WTC11 (cell line): Measurements from ENCODE around the gene KRT37. TPM values are rescaled to one million over a fixed set of nuclear protein-coding genes. Genes with fewer than 3 reads are reported as not detected.

Experiments
- ATAC-seq: fragments of 200-7000 bp; cut with Tn5 transposase; 2 replicates; pipeline ENCODE4 v1.10.0; 2021; ENCODE audit warnings: mild to moderate bottlenecking, moderate library complexity
- CTCF ChIA-PET: fragments of 300-600 bp; sonication (Branson Sonifier 250); formaldehyde crosslinking; loops from one replicate; lab custom pipeline; 2021; ENCODE audit warnings: antibody characterized with exemption; lab: Charles Lee
- POLR2A ChIA-PET: fragments of 350-600 bp; sonication (Branson Sonifier 250); formaldehyde crosslinking; loops from one replicate; lab custom pipeline; 2021; ENCODE audit warnings: antibody characterized with exemption; lab: Charles Lee
- DNase-seq: peaks from one replicate; pipeline ENCODE4 v3.0.0; 2021; ENCODE audit warnings: low spot score
- H3K27ac Mint-ChIP-seq: 2 replicates; pipeline ENCODE4 v1.8.0; 2021; ENCODE audit warnings: mixed read lengths
- H3K27me3 Mint-ChIP-seq: 2 replicates; pipeline ENCODE4 v1.8.0; 2021; ENCODE audit warnings: low read depth, mild to moderate bottlenecking, moderate library complexity, mixed read lengths
- H3K36me3 Mint-ChIP-seq: 2 replicates; pipeline ENCODE4 v1.8.0; 2021; ENCODE audit warnings: mixed read lengths
- H3K4me1 Mint-ChIP-seq: 2 replicates; pipeline ENCODE4 v1.8.0; 2022; ENCODE audit warnings: mixed read lengths
- H3K4me3 Mint-ChIP-seq: 2 replicates; pipeline ENCODE4 v1.8.0; 2021; ENCODE audit warnings: mild to moderate bottlenecking, moderate library complexity, mixed read lengths
- H3K9me3 Mint-ChIP-seq: 2 replicates; pipeline ENCODE4 v1.8.0; 2021; ENCODE audit warnings: mixed read lengths
- E2F1 ChIP-seq: sonication (generic); formaldehyde crosslinking; IDR thresholded peaks from 2 replicates; pipeline ENCODE4 v1.8.0; 2022; ENCODE audit warnings: mild to moderate bottlenecking, missing genetic modification reagents
- FOXJ3 ChIP-seq: sonication (generic); formaldehyde crosslinking; IDR thresholded peaks from 2 replicates; pipeline ENCODE4 v1.9.0; 2021; ENCODE audit warnings: missing genetic modification reagents, mild to moderate bottlenecking, borderline replicate concordance
- HMGA2 ChIP-seq: fragments of 250-450 bp; sonication (Bioruptor Pico); IDR thresholded peaks from 2 replicates; pipeline ENCODE4 v1.4.0; 2021; ENCODE audit warnings: mild to moderate bottlenecking, moderate library complexity
- IRF1 ChIP-seq: sonication (generic); formaldehyde crosslinking; IDR thresholded peaks from 2 replicates; pipeline ENCODE4 v1.8.0; 2023; ENCODE audit warnings: missing genetic modification reagents
- JUN ChIP-seq: sonication (generic); formaldehyde crosslinking; IDR thresholded peaks from 2 replicates; pipeline ENCODE4 v1.8.0; 2023; ENCODE audit warnings: mild to moderate bottlenecking, missing genetic modification reagents
- KAT7 ChIP-seq: sonication (generic); formaldehyde crosslinking; IDR thresholded peaks from 2 replicates; pipeline ENCODE4 v1.8.1; 2023; ENCODE audit warnings: missing genetic modification reagents, mild to moderate bottlenecking, borderline replicate concordance
- MAX ChIP-seq: sonication (generic); formaldehyde crosslinking; IDR thresholded peaks from 2 replicates; pipeline ENCODE4 v1.8.0; 2022; ENCODE audit warnings: mild to moderate bottlenecking, missing genetic modification reagents
- NFATC4 ChIP-seq: fragments of 250-450 bp; sonication (Bioruptor Pico); IDR thresholded peaks from 2 replicates; pipeline ENCODE4 v1.9.0; 2021; ENCODE audit warnings: mild to moderate bottlenecking
- NR2C2 ChIP-seq: sonication (generic); formaldehyde crosslinking; IDR thresholded peaks from 2 replicates; pipeline ENCODE4 v1.8.0; 2022; ENCODE audit warnings: mild to moderate bottlenecking, missing genetic modification reagents
- OVOL2 ChIP-seq: fragments of 250-450 bp; sonication (Bioruptor Pico); IDR thresholded peaks from 2 replicates; pipeline ENCODE4 v1.9.0; 2021; ENCODE audit warnings: mild to moderate bottlenecking, borderline replicate concordance
- TCF7 ChIP-seq: sonication (generic); formaldehyde crosslinking; IDR thresholded peaks from 2 replicates; pipeline ENCODE4 v1.8.0; 2022; ENCODE audit warnings: mild to moderate bottlenecking, low read depth, missing genetic modification reagents, moderate library complexity
- ZBTB21 ChIP-seq: sonication (generic); formaldehyde crosslinking; IDR thresholded peaks from 2 replicates; pipeline ENCODE4 v1.8.1; 2023; ENCODE audit warnings: mild to moderate bottlenecking, missing genetic modification reagents, borderline replicate concordance
- ZNF138 ChIP-seq: sonication (generic); formaldehyde crosslinking; conservative IDR thresholded peaks from 2 replicates; pipeline ENCODE4 v1.8.1; 2022; ENCODE audit warnings: mild to moderate bottlenecking, moderate library complexity, missing genetic modification reagents
- ZNF219 ChIP-seq: sonication (generic); formaldehyde crosslinking; IDR thresholded peaks from 2 replicates; pipeline ENCODE4 v1.8.0; 2023; ENCODE audit warnings: missing genetic modification reagents, mild to moderate bottlenecking, borderline replicate concordance
- ZNF317 ChIP-seq: sonication (generic); formaldehyde crosslinking; IDR thresholded peaks from 2 replicates; pipeline ENCODE4 v1.8.1; 2023; ENCODE audit warnings: low read depth, mild to moderate bottlenecking, moderate library complexity, missing genetic modification reagents, borderline replicate concordance
- ZNF416 ChIP-seq: fragments of 250-450 bp; sonication (Bioruptor Pico); IDR thresholded peaks from 2 replicates; pipeline ENCODE4 v1.9.0; 2021; ENCODE audit warnings: mild to moderate bottlenecking, inconsistent platforms
- ZNF423 ChIP-seq: fragments of 250-450 bp; sonication (Bioruptor Pico); IDR thresholded peaks from 2 replicates; pipeline ENCODE4 v2.1.2; 2022; ENCODE audit warnings: mild to moderate bottlenecking, moderate library complexity
- ZNF532 ChIP-seq: fragments of 250-450 bp; sonication (Bioruptor Pico); IDR thresholded peaks from 2 replicates; pipeline ENCODE4 v1.9.0; 2021; ENCODE audit warnings: mild to moderate bottlenecking, borderline replicate concordance
- ZNF671 ChIP-seq: fragments of 250-450 bp; sonication (Bioruptor Pico); IDR thresholded peaks from 2 replicates; pipeline ENCODE4 v1.8.0; 2021; ENCODE audit warnings: mild to moderate bottlenecking
- total RNA-seq: library from RNA; stranded (reverse); gene quantifications from 3 replicates; pipeline ENCODE4 v1.2.3, GENCODE V29; 2021

The KRT37 gene
- total RNA-seq, 1 experiment from 2014 or later = not detected

GRCh38 chr17:41417127-41417526, 7.3 kb downstream of the KRT37 start (continued):
- TF ChIP-seq JUN (CRISPR knock-in tag) (no peak), TCF7 (CRISPR knock-in tag) (no peak), ZNF532 (CRISPR knock-in tag) (no peak), ZNF423 (no peak), NFATC4 (no peak), IRF1 (CRISPR knock-in tag) (no peak), MAX (CRISPR knock-in tag) (no peak)

GRCh38 chr17:41416479-41416878, 7.9 kb downstream of the KRT37 start:
- Mint-ChIP-seq H3K9me3 (no peaks in the 10 kb centered on the region), H3K27ac (no peak overlapping the region), H3K36me3 (no peaks in the 10 kb centered on the region), H3K4me1 (peaks cover 28% of the 10 kb centered on the region), H3K27me3 (no peaks in the 10 kb centered on the region), H3K4me3 (no peak overlapping the region)
- ATAC-seq (no peak), DNase-seq (no peak)
- ChIA-PET CTCF (interaction anchor here (1.1 to 3.8 kb wide), 4 partner anchors 10 to 553 kb away, joined by 5 to 63 read pairs (median 9); no protein-coding TSS in a partner anchor), POLR2A (no interaction called here)
- no peak for TF ChIP-seq KAT7
- TF ChIP-seq HMGA2 = no peak
- TF ChIP-seq ZBTB21 = no peak
- TF ChIP-seq IRF1 (CRISPR knock-in tag) = no peak
- no peak for TF ChIP-seq ZNF138 (CRISPR knock-in tag)
- no peak for TF ChIP-seq MAX (CRISPR knock-in tag)
- no peak for TF ChIP-seq ZNF416 (CRISPR knock-in tag)
- TF ChIP-seq E2F1 (CRISPR knock-in tag) = no peak
- TF ChIP-seq NR2C2 = no peak
- no peak for TF ChIP-seq ZNF671
- TF ChIP-seq OVOL2 = no peak
- no peak for TF ChIP-seq ZNF317 (CRISPR knock-in tag)
- TF ChIP-seq ZNF219 = no peak
- TF ChIP-seq FOXJ3 (CRISPR knock-in tag) = no peak
